ENCODE data around the gene TSKU.
"Not testable (repeated sequence)": the region's sequence is repeated elsewhere in the genome, so short reads cannot be mapped to it uniquely, and the experiment has no call there.

Gene TSKU

GRCh38 chr11:76801736-76802135 lies 18.6 kb downstream of the TSKU start:
- DNase-seq (ENCODE audit: low read depth), result no peak

- no peak for DNase-seq (ENCODE audit: low read depth)
Observed at GRCh38 chr11:76802151-76802550, 19.0 kb downstream of the TSKU start.

DNA sequence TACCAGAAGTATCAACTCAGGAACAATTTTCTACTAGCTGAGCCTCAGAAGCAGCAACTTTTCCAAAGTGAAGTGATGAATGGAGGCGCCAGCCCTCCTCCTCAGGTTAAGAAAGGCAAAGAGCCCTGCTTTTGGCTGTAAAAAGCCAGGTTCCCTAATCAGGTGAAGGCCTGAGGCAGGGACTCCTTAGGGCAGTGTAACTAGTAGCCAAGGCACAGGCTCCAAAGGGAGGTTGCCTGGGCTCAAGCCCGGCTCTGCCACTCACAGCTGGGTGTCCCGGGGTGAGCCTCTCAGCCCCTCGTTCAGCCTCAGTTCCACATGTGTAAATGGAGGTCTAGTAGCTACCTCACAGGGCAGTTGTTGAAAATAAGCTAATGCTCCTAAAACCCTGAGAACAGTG lies 19.5 kb downstream of the TSKU start:
- DNase-seq (ENCODE audit: low read depth), result no peak

DNA sequence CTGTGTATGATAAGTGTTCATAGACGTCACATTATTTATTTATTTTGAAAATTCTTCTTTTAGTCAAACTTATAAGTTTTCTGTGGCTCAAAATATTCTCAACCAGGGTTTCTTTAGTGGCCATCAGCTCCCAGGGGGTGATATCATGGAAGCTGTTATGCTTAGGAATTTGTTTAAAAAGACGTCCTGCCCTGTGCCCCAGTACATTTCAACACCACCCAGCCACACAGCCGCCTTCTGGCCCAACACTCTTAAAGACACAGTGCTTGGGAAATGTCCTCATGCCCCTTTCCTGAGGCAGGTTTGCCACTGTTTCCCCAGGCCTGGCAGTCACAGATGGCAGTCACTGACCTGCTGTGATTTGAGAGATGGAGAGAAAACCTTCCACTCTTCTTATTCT lies 19.9 kb downstream of the TSKU start:
- no peak for DNase-seq (ENCODE audit: low read depth)

- no peak for DNase-seq (ENCODE audit: low read depth)
Observed at GRCh38 chr11:76803811-76804600, 20.9 kb downstream of the TSKU start.

DNA sequence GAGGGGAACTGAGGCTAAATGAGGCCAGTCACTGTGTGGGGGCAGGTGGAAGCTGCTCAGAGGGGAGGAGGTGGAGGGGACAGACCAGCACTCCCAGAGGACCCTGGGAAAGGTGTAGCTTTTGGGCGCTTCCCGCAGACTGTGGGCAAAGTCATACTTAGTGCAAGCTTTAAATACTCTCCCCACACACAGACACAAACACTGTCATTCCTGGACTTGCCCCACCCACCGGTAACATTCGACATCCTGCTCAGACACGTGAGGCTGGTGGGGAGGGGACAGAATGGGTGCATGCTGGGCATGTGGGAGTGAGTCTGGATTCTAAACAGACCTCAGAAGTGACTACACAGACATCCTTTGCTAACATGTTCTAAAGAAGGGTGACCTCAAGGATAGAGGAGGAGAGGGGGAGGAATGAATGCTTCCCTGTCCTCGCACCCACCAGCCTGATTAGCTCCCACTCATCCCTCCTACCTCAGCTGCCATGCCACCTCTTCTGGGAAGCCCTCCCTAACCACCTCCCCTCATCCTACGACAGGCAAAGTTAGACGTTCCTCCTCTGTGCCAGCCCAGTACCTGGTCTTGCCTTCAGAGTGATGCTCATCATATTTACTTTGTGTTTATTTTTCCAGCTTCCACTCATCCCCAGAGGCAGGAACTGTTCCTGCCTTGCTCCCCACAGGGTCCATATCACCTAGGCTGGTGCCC lies 22.2 kb downstream of the TSKU start:
- no peak for DNase-seq (ENCODE audit: low read depth)

GRCh38 chr11:76806131-76806530 lies 23.0 kb downstream of the TSKU start:
- DNase-seq (ENCODE audit: low read depth), result no peak

DNA sequence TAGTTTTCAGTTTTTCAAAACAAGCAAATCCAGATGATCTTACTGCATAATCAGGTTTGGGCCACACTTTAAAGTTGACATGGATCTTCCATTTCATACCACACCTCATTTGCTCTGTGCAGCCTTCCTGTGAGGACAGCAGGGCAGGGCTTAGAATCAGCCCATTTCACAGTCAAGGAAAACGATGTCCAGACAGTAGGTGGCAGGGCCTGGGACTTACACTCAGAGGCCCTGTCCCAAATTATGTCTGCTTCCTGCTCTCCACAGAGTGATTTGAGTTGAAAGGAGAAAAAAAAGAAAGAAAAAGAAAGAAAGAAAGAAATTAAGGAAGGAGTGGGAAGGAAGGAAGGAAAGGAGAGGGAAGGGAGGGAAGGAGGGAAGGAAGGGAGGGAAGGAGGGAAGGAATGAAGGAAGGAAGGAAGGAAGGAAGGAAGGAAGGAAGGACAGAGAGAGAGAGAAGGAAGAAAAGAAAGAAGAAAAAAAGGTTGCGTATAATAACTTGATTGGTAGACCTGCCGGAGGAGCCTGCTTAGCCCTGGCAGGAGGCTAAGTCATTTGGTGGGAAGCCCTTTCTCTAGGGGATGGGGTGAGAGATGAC lies 23.6 kb downstream of the TSKU start:
- DNase-seq (ENCODE audit: low read depth), result no peak

GRCh38 chr11:76807206-76807875 lies 24.2 kb downstream of the TSKU start:
- peak; percentile 52 for DNase-seq (ENCODE audit: low read depth)

- DNase-seq (ENCODE audit: low read depth), result no peak
Observed at GRCh38 chr11:76808171-76808570, 25.0 kb downstream of the TSKU start.

GRCh38 chr11:76808996-76809395 lies 25.8 kb downstream of the TSKU start:
- DNase-seq (ENCODE audit: low read depth), result no peak

DNA sequence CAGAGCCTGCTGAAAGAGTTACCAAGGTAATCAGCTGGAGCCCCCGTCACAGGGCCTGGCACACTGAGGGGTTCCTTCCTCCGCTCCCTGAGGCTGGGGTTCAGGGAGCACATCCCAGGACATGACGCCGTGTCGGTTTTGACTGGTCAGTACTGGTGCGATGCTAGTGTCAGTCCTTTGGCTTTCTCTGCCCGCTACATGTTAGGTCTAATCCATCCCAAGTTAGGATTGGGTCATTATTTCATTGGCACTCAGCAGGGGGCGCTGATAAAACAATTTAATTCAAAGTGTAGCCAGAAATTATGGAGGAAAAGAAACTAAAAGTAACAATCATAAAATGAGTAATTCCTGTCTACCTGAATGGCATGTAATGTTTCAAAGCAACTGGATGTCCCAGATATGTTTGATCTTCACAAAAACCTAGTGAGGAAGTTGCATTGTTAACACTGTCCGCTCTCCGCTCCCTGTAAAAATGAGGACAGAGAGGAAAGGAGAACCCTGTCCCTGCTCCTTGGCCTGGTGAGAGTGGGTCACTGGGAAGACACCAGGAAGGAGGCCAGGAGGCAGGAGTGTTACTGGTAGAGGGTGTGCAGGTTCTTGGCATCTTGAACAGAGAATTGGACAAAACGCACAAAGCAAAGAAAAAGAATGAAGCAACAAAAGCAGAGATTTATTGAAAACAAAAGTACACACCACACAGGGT lies 27.1 kb downstream of the TSKU start:
- DNase-seq (ENCODE audit: low read depth), result no peak

GRCh38 chr11:76811259-76811658 lies 28.1 kb downstream of the TSKU start:
- DNase-seq (ENCODE audit: low read depth), result no peak

GRCh38 chr11:76814414-76814813 lies 31.3 kb downstream of the TSKU start:
- DNase-seq (ENCODE audit: low read depth), result no peak

- not testable (repeated sequence) for DNase-seq (ENCODE audit: low read depth)
Observed at GRCh38 chr11:76815678-76816077, 32.5 kb downstream of the TSKU start.

DNA sequence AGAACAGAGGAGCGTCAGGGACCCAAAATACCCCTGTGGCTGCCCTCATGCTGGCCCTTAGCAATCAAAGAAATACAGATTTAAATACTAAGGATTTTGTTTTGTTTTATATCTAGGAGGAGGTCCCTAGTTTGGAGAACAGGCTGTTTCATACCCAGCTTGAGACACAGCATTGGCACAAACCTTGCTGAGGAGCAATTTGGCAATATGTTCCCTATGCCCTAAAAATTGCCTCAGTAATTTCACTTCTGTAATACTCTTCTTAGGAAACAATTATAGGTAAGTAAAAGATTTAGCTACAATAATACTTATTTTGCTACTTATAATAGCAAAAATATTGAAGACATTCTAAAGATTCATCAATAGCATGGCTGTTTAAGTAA lies 37.0 kb downstream of the TSKU start:
- no peak for DNase-seq (ENCODE audit: low read depth)

DNA sequence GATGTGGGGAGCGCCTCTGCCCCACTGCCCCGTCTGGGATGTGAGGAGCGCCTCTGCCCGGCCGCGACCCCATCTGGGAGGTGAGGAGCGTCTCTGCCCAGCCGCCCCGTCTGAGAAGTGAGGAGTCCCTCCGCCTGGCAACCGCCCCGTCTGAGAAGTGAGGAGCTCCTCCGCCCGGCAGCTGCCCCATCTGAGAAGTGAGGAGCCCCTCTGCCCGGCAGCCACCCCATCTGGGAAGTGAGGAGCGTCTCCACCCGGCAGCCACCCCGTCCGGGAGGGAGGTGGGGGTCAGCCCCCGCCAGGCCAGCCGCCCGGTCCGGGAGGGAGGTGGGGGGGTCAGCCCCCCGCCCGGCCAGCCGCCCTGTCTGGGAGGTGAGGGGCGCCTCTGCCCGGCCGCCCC lies 38.2 kb downstream of the TSKU start:
- not testable (repeated sequence) for DNase-seq (ENCODE audit: low read depth)

DNA sequence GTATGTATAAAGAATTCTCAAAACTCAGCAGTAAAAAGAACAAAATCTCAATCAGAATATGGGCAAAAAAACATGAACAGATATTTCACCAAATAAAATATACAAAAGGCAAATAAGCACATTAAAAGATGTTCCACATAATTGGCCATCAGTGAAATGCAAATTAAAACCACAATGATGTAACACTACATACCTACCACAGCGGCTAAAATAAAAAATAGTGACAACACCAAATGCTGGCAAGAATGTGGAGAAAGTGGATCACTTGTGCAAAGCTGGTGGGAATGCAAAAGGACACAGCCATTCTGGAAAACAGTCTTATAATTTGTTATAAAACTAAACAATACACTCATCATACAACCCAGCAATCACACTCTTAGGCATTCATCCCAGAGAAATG lies 39.2 kb downstream of the TSKU start:
- DNase-seq (ENCODE audit: low read depth), result no peak

DNA sequence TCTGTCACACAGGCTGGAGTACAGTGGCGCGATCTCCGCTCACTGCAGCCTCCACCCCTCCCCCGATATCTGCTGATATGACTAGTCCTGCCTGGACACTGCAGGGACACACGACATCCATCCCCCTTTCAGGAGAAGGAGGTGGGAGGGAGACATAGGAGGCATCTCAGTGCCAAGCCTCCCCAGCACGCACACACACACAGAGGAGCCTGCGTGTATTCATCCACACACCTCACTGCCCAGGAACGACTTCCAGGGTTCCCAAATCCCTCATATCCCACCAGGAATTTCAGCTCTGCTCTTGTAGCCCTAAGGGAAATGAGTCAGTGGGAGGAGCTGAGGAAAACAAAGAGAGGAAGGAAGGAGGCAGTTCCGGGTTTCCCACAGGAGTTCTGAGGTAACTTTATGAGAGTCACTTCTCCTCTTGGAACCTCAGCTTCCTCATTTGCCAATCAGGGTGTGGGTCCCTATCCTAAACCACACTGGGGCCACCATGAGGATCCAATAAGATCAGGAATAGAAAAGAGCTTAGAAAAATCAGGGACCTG lies 40.4 kb downstream of the TSKU start:
- no peak for DNase-seq (ENCODE audit: low read depth)

GRCh38 chr11:76824083-76824939 lies 41.2 kb downstream of the TSKU start:
- no peak for DNase-seq (ENCODE audit: low read depth)

Data from stimulated activated CD8-positive, alpha-beta memory T cell treated with anti-CD3 and anti-CD28 coated beads, Interleukin-15, amount 100 ng/mL, for 24 hours (primary cell).